ENCODE results near the gene SDK1. TPM values are rescaled to one million over a fixed set of nuclear protein-coding genes. Genes with fewer than 3 reads are reported as not detected.

SDK1 gene
- total RNA-seq, 1 donor = 0.27 TPM

GRCh38 chr7:4025210-4025609 lies 724.2 kb downstream of the SDK1 start:
- H3K4me3 ChIP-seq (ENCODE audit: low read depth, low read length) = no peak overlapping the region
- DNase-seq (ENCODE audit: low read depth) = no peak
- no peak for TF ChIP-seq CTCF (IDR thresholded peaks at IDR 0.05; ENCODE audit: insufficient read depth, low read length)

GRCh38 chr7:4025694-4026615 lies 724.9 kb downstream of the SDK1 start:
- DNase-seq (ENCODE audit: low read depth) = no peak
- no peak overlapping the region for H3K4me3 ChIP-seq (ENCODE audit: low read depth, low read length)
- no peak for TF ChIP-seq CTCF (IDR thresholded peaks at IDR 0.05; ENCODE audit: insufficient read depth, low read length)

- DNase-seq (ENCODE audit: low read depth) = no peak
- TF ChIP-seq CTCF (IDR thresholded peaks at IDR 0.05; ENCODE audit: insufficient read depth, low read length) = no peak
Measured at GRCh38 chr7:4026941-4027486, 726.0 kb downstream of the SDK1 start.

GRCh38 chr7:4028221-4028620 lies 727.2 kb downstream of the SDK1 start:
- no peak for DNase-seq (ENCODE audit: low read depth)
- no peak for TF ChIP-seq CTCF (IDR thresholded peaks at IDR 0.05; ENCODE audit: insufficient read depth, low read length)
- H3K4me3 ChIP-seq (ENCODE audit: low read depth, low read length) = no peak overlapping the region

More at GRCh38 chr7:4026941-4027486, 726.0 kb downstream of the SDK1 start:
- H3K4me3 ChIP-seq (ENCODE audit: low read depth, low read length) = no peak overlapping the region

GRCh38 chr7:4029941-4030340 lies 728.9 kb downstream of the SDK1 start:
- H3K4me3 ChIP-seq (ENCODE audit: low read depth, low read length) = no peak overlapping the region
- no peak for TF ChIP-seq CTCF (IDR thresholded peaks at IDR 0.05; ENCODE audit: insufficient read depth, low read length)
- no peak for DNase-seq (ENCODE audit: low read depth)

- no peak for TF ChIP-seq CTCF (IDR thresholded peaks at IDR 0.05; ENCODE audit: insufficient read depth, low read length)
- no peak overlapping the region for H3K4me3 ChIP-seq (ENCODE audit: low read depth, low read length)
- DNase-seq (ENCODE audit: low read depth) = no peak
Measured at GRCh38 chr7:4030346-4030950, 729.4 kb downstream of the SDK1 start.

Measured in fibroblast of the aortic adventitia (primary cell).